Endothelial cell of umbilical vein (primary cell): ENCODE data around the gene ATXN2. TPM values are rescaled to one million over a fixed set of nuclear protein-coding genes. Genes with fewer than 3 reads are reported as not detected.

ENCODE experiments used
- BruUV-seq: library from RNA; stranded (reverse); fragments of 400-500 nt; replicated peaks from 2 replicates; lab custom pipeline; 2021; lab: Mats Ljungman, UMichigan
- CTCF ChIA-PET: fragments of 300-600, 350-600 bp; sonication (Branson Sonifier 250); formaldehyde crosslinking; loops from one replicate; lab custom pipeline; 2021; ENCODE audit warnings: antibody characterized with exemption, inconsistent platforms; lab: Charles Lee
- POLR2A ChIA-PET: fragments of 300-600, 350-600 bp; sonication (Branson Sonifier 250); formaldehyde crosslinking; loops from one replicate; lab custom pipeline; 2021; ENCODE audit warnings: antibody characterized with exemption, inconsistent platforms; lab: Charles Lee
- DNase-seq: peaks from one replicate; pipeline ENCODE4 v3.0.0-alpha.2; 2011; ENCODE audit warnings: low read depth, low spot score
- FAIRE-seq: peaks from 2 replicates; lab custom pipeline; 2011; peaks lifted over from hg19 to GRCh38; lab: Jason Lieb, UNC
- H2AFZ ChIP-seq: 2 replicates; pipeline ENCODE4 v1.6.0; 2012; ENCODE audit warnings: low read depth, low read length, control low read depth, inconsistent platforms
- H3K27ac ChIP-seq: 2 replicates; pipeline ENCODE4 v1.5.1; 2011; ENCODE audit warnings: low read depth, mild to moderate bottlenecking, control low read depth, low read length, moderate library complexity; ENCODE audit not compliant: insufficient read depth
- H3K27me3 ChIP-seq, 2 experiments: 2 replicates each; pipeline versions ENCODE4 v1.6.0 to v1.6.1; 2011; ENCODE audit warnings: low read length in 2 of 2, mixed read lengths in 1 of 2; ENCODE audit not compliant: control insufficient read depth in 2 of 2, insufficient read depth in 2 of 2
- H3K36me3 ChIP-seq, 2 experiments: 2 replicates in 1 of 2; 3 replicates in 1 of 2; pipeline ENCODE4 v1.5.1; 2011; ENCODE audit warnings: low read length in 2 of 2, mild to moderate bottlenecking in 1 of 2, moderate library complexity in 1 of 2; ENCODE audit not compliant: control insufficient read depth in 2 of 2, insufficient read depth in 2 of 2; ENCODE audit errors: extremely low read depth in 1 of 2
- H3K4me1 ChIP-seq: 3 replicates; pipeline ENCODE4 v1.5.1; 2011; ENCODE audit warnings: mild to moderate bottlenecking, low read length; ENCODE audit not compliant: control insufficient read depth, insufficient read depth; ENCODE audit errors: extremely low read depth
- H3K4me2 ChIP-seq: 2 replicates; pipeline ENCODE4 v1.6.1; 2011; ENCODE audit warnings: low read length, control low read depth, mixed read lengths; ENCODE audit not compliant: insufficient read depth
- H3K4me3 ChIP-seq, 3 experiments: fragments of 200-600 bp in 1 of 3; sonication (generic), shearing (Covaris generic) in 1 of 3; replicated peaks in 1 of 3; 2 replicates each; pipeline ENCODE4 v1.5.1; 2011 to 2016; ENCODE audit warnings: control low read depth in 3 of 3, low read length in 3 of 3, mild to moderate bottlenecking in 2 of 3, inconsistent platforms in 1 of 3, low read depth in 1 of 3, moderate library complexity in 1 of 3; ENCODE audit not compliant: insufficient read depth in 1 of 3
- H3K79me2 ChIP-seq: 2 replicates; pipeline ENCODE4 v1.6.0; 2012; ENCODE audit warnings: low read length, inconsistent platforms; ENCODE audit not compliant: control insufficient read depth, insufficient read depth
- H3K9ac ChIP-seq: replicated peaks from 2 replicates; pipeline ENCODE3; 2011; ENCODE audit warnings: low read length, control low read depth; ENCODE audit not compliant: insufficient read depth; ENCODE audit errors: extremely low read depth
- H3K9me1 ChIP-seq: replicated peaks from 3 replicates; pipeline ENCODE4 v1.6.0; 2011; ENCODE audit warnings: mild to moderate bottlenecking, low read length; ENCODE audit not compliant: control insufficient read depth, insufficient read depth; ENCODE audit errors: extremely low read depth
- H3K9me3 ChIP-seq: replicated peaks from 2 replicates; pipeline ENCODE4 v1.5.1; 2012; ENCODE audit warnings: low read length, inconsistent platforms; ENCODE audit not compliant: control insufficient read depth, insufficient read depth
- H4K20me1 ChIP-seq: replicated peaks from 2 replicates; pipeline ENCODE3; 2011; ENCODE audit warnings: mild to moderate bottlenecking, low read length; ENCODE audit not compliant: control insufficient read depth, insufficient read depth; ENCODE audit errors: extremely low read depth
- EZH2 ChIP-seq: IDR thresholded peaks from 2 replicates; pipeline ENCODE4 v1.6.1; 2012; ENCODE audit warnings: borderline replicate concordance, low read depth, mild to moderate bottlenecking, moderate library complexity, low read length, inconsistent platforms; ENCODE audit not compliant: severe bottlenecking
- FOS ChIP-seq: IDR thresholded peaks from 2 replicates; pipeline ENCODE4 v1.6.1; 2011; ENCODE audit warnings: mild to moderate bottlenecking, low read length, moderate library complexity, borderline replicate concordance; ENCODE audit not compliant: insufficient read depth
- GATA2 ChIP-seq: IDR thresholded peaks from 2 replicates; pipeline ENCODE4 v1.7.0; 2011; ENCODE audit warnings: low read depth, mild to moderate bottlenecking, moderate library complexity, mixed read lengths, low read length; ENCODE audit not compliant: insufficient read length, insufficient read depth
- JUN ChIP-seq: IDR thresholded peaks from 2 replicates; pipeline ENCODE4 v1.6.1; 2011; ENCODE audit warnings: borderline replicate concordance, low read depth; ENCODE audit not compliant: insufficient read length, insufficient read depth
- MYC ChIP-seq: IDR thresholded peaks from one replicate; pipeline ENCODE4 v1.6.1; 2011; ENCODE audit warnings: mild to moderate bottlenecking, low read depth, low read length
- POLR2A ChIP-seq: IDR thresholded peaks from 2 replicates; pipeline ENCODE4 v1.6.1; 2012; ENCODE audit warnings: low read depth, mild to moderate bottlenecking, control low read depth, low read length
- dilution Hi-C: fragments of 300-500 bp; cut with MboI; formaldehyde crosslinking; loops from one replicate; pipeline ENCODE4 v1.15.0; 2019; ENCODE audit warnings: low sequenced_read_pairs; ENCODE audit not compliant: extremely low pct_ligation_motif_present
- intact Hi-C: fragments of 100-400 bp; cut with micrococcal nuclease; formaldehyde crosslinking; loops from one replicate; pipeline ENCODE4 v1.10.0; 2022
- polyA plus RNA-seq, 4 experiments: library from polyadenylated mRNA; depleted of rRNA in 3 of 4; stranded (reverse) in 3 of 4; unstranded in 1 of 4; fragments of >200 nt; gene quantifications; 2 replicates each; pipeline versions ENCODE4 v1.2.1 to v1.2.3, GENCODE V29; 2011 to 2012; ENCODE audit warnings: missing spikeins in 1 of 4
- total RNA-seq: library from RNA; stranded (reverse); gene quantifications from 2 replicates; pipeline ENCODE4 v1.2.3, GENCODE V29; 2021
- TF ChIP-seq, protein P1 (sequence below), 2 donors: IDR thresholded peaks; 1 replicate in 1 of 2; 2 replicates in 1 of 2; pipeline ENCODE4 v1.5.1; 2011; ENCODE audit warnings: low read length in 2 of 2, mild to moderate bottlenecking in 2 of 2, moderate library complexity in 2 of 2, control low read depth in 1 of 2, inconsistent platforms in 1 of 2, low read depth in 1 of 2; ENCODE audit not compliant: insufficient read depth in 1 of 2; ENCODE audit errors: extremely low read depth in 1 of 2

Gene ATXN2
- total and polyA plus RNA-seq, 2 donors (not counting 3 experiments of a cell fraction or from before 2014, with no cell fraction given) = 58.9 to 86.7 TPM

DNA sequence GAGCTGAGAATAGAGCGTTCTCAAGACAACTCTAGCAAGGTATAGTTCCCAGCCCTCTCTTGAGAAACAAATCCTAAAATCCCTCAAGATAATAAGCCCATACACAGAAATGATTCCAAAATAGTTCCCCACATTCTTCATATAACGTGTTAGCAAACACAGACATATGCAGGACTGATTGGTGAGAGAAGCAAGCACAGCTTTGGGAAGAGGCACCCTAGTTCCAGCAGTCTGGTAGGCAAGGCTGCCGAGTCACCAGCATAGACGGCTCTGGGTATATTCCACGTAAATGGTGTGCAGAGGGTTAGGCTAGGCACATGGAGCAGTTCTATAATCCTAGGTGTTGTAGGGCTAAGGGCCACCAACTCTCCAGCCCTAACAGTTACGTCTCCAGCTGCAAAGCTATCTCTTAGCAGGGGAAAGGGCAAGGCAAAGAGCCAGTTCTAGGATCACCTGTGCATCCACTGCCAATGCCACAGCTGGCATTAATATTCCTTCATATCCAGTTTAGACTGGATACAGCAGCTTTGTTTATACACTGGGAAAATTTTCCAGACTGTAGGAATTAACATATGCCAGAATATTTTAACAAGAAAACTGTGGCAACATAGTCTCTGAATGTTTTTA is 140.5 kb downstream of the ATXN2 start:
- H3K36me3 ChIP-seq = peaks cover 7 to 25% of the 10 kb centered on the region in 2 experiments
- H3K9me1 ChIP-seq = no peaks in the 10 kb centered on the region
- no peaks in the 10 kb centered on the region for H3K9me3 ChIP-seq
- H3K27me3 ChIP-seq = no peaks in the 10 kb centered on the region
- DNase-seq (no peak), FAIRE-seq (no peak)
- no peak overlapping the region for H3K9ac ChIP-seq
- H3K27ac ChIP-seq = no peak overlapping the region
- CTCF ChIA-PET = interaction anchor here (0.6 to 1.3 kb wide), 2 partner anchors 37 to 62 kb away, joined by 3 to 9 read pairs; no protein-coding TSS in a partner anchor
- no peaks in the 10 kb centered on the region for H3K4me1 ChIP-seq
- no peak overlapping the region for H2AFZ ChIP-seq
- no peaks in the 10 kb centered on the region for H4K20me1 ChIP-seq
- intact Hi-C loops (no loop called here), dilution Hi-C loops (no loop called here)
- TF ChIP-seq, protein P1, sequence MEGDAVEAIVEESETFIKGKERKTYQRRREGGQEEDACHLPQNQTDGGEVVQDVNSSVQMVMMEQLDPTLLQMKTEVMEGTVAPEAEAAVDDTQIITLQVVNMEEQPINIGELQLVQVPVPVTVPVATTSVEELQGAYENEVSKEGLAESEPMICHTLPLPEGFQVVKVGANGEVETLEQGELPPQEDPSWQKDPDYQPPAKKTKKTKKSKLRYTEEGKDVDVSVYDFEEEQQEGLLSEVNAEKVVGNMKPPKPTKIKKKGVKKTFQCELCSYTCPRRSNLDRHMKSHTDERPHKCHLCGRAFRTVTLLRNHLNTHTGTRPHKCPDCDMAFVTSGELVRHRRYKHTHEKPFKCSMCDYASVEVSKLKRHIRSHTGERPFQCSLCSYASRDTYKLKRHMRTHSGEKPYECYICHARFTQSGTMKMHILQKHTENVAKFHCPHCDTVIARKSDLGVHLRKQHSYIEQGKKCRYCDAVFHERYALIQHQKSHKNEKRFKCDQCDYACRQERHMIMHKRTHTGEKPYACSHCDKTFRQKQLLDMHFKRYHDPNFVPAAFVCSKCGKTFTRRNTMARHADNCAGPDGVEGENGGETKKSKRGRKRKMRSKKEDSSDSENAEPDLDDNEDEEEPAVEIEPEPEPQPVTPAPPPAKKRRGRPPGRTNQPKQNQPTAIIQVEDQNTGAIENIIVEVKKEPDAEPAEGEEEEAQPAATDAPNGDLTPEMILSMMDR (IDR thresholded peaks at IDR 0.05; ENCODE audit: extremely low read depth in 1 of 2, insufficient read depth in 1 of 2, low read depth in 1 of 2, low read length in 2 of 2) = no peak
- TF ChIP-seq EZH2 = no peak
- TF ChIP-seq GATA2 = no peak
- TF ChIP-seq MYC = no peak
- TF ChIP-seq JUN = no peak
- TF ChIP-seq FOS = no peak
- TF ChIP-seq POLR2A = peak; percentile 8
- H3K4me3 ChIP-seq = no peak overlapping the region
- H3K4me2 ChIP-seq = no peak overlapping the region
- H3K79me2 ChIP-seq = no peaks in the 10 kb centered on the region
- no TSS peak for BruUV-seq
- POLR2A ChIA-PET = no interaction called here
